Retina (tissue), 1 donor: ENCODE measurements around the gene TP53INP2.
"Not testable (repeated sequence)": the region's sequence is repeated elsewhere in the genome, so short reads cannot be mapped to it uniquely, and the experiment has no call there.

Experiments used
- DNase-seq: peaks from one replicate; pipeline ENCODE4 v3.0.0-alpha.2; 2016

Gene TP53INP2

DNA sequence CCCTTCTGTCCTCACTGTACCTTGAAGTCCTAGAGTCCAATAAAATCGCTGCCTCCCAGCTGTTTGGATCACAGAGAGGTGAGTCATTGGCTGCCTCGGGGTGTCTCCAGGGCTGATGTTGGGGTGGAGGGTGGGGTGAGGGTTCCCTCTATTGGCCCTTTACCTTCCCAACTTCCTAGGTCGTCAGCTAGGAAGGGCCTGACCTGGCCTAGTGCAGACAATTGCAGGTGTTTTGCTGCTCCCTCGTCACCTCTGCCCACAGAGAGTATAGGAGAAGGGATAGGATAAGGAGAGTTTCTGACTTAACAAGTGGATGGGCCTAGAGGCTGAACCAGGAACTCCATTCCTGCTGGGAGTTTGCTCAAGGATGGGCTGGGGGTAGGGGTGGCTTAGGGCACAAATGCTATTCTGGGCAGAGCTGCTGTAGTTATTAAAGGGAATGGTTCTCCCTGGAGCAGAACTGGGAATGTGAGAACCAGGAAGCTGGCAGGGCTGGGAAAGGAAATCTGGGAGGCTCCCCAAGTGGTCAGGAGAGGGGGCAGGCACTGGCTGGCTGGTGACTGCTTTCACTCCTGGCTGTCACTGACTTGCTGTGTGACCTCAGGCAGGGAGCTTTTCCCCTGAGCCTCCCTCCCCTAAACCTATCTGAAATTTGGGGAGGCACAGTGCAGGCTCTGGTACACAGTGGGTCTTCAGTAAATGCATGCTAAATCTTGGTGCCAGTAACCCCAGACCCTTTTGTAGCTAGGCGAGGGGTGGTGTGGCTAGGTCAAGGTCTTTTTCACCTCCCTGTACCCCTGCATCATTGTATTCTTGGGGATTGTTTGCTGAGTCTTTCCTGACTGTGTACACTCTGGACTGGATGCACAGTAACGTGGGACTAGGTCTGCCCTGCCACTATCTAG lies 1.5 kb downstream of the TP53INP2 start:
- no peak for DNase-seq

DNA sequence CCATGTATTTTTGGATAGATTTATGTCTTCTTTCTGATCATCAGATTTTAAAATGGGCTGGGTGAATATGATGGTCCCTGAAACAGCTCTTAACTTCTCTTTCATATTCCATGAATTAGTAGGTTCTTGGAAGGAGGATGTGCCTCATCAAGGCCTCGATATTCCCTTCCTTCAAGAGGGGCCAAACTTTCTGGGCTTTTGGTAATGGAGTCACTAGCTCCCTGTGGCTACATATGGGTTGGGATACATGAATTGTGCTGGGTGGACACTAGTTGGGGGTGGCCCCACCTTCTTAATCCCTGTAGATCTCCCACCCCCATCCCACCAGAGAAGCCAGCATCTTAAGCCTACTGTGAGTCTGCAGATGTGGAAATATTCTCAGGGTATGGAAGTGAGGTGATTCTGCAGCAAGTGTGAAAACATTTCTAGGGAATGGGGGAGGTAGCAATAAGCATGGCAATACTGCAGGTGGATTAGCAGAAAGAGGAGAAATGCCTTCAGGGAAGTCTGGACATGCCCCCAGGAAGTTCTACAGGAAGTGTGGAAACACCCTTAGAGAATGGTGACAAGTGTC lies 2.2 kb downstream of the TP53INP2 start:
- no peak for DNase-seq

DNA sequence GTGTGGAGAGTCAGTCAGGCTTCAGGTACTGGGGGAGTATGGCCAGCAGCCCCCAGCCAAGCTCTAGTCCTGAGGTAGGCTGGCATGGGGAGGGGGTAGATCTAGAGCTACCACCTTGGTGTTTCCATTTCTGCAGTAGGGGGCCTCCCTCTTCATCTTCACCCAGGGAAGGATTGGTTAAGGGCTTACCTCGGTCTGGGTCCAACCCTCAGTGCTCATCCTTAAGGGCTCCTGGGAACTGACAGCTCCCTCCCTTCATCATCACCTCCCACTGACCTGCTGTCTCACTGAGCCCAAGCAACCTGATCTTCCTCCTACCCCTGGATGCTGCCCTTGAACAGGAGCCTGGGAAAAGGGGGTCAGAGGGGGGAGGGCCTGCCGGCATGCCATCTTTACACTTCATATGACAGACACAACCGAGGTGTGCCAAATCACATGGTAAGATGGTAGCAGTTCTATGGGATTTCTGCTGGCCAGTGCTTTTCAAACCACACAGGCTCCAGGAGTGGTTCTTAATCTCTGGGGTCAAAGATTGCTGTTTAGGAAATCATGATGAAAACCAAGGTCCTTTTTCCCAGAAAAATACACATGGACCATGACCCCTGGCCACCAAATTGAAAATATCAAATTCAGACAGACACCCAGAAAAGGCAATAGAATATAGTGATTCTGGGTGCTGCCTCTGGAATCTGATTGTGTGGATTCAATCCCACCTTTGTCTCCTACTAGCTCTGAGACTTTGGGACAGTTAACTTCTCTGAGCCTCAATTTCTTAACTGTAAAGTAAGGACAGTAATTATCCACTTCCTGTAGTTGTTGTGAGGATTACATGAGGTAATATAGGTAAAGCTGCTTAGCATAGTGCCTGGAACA lies 3.0 kb downstream of the TP53INP2 start:
- no peak for DNase-seq

DNA sequence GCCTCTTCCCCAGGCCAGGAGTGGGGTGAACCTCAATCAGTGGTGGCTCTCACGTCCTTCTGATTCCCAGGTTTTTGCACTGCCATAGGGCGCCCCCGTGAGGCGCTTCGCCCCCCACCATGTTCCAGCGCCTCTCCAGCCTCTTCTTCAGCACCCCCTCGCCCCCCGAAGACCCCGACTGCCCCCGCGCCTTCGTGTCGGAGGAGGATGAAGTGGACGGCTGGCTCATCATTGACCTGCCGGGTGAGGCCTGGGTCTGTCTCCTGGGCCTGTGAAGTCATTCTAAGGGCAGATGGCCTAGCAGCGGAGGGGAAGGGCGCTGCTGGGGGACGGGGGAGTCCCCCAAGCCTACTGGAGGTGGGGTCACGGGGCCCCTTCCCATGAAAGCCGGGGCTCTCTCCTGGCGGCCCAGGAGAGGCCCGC lies 4.5 kb downstream of the TP53INP2 start:
- peak; percentile 61 for DNase-seq

DNA sequence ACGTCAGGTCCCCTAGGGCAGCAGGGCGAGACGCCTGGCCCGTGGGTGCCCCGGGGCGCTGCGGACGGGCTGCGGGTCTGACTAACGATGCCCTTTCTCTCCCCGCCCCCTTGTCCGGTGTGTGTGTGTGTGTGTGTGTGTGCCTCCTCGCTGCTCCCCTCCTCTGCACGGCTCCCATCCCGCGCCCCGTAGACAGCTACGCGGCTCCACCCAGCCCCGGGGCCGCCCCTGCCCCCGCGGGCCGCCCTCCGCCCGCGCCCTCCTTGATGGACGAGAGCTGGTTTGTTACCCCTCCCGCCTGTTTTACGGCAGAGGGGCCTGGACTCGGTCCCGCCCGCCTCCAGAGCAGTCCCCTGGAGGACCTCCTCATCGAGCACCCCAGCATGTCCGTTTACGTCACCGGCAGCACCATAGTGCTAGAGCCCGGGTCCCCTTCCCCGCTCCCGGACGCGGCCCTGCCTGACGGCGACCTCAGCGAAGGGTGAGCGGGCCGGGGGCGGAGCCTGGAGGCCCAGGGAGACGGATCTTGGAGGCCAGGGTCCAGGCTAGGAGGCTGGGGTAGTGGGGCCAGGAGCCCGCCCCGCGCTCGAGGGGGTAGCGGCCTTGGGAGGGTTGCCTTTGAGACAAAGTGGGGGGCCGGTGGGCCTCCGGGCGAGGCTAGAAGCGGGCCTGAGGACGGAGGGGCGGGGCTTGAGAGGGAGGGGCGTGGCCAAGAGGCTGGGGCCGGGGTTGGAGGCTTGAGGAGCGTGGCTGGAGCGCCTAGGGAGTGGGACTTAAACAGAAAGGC lies 5.1 kb downstream of the TP53INP2 start:
- DNase-seq: peak; percentile 91

DNA sequence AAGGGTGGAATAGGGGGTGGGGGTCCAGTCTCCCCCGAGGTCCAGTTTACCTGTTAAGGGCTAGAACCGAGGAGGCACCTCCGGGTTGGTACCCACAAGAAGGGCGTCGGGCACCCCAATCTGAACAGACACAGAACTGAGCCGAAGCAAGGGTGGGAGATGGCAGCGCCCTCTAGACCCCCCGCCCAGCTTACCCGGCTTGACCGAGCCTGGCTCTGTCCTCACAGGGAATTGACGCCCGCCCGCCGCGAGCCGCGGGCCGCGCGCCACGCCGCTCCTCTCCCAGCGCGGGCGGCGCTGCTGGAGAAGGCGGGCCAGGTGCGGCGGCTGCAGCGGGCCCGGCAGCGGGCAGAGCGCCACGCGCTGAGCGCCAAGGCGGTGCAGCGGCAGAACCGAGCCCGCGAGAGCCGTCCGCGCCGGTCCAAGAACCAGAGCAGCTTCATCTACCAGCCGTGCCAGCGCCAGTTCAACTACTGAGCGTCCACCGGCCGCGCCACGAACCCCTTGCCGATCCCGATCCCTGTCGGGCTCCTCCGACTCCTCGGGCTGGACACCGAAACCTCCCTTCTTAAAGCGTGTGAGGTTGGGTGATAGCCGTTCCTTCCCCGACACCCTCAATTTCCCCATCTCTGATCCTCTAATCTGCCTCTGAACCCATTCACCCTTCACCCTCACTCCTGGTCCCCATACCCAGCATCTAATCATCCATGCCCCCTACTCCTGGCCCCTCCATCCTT lies 5.9 kb downstream of the TP53INP2 start:
- DNase-seq: peak; percentile 95

DNA sequence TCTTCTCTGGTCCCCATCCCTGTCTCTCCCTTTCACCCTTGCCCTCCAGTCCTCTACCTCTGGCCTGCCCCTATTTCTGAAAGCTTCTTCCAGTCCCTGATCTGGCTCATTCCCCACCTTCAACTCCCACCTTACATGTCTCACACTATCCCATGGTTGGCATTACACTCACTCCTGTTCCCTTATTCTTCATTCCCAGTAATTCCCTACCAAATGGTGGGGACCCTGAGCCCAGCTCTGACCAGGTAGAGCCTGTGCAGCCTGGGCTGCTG lies 6.4 kb downstream of the TP53INP2 start:
- no peak for DNase-seq

DNA sequence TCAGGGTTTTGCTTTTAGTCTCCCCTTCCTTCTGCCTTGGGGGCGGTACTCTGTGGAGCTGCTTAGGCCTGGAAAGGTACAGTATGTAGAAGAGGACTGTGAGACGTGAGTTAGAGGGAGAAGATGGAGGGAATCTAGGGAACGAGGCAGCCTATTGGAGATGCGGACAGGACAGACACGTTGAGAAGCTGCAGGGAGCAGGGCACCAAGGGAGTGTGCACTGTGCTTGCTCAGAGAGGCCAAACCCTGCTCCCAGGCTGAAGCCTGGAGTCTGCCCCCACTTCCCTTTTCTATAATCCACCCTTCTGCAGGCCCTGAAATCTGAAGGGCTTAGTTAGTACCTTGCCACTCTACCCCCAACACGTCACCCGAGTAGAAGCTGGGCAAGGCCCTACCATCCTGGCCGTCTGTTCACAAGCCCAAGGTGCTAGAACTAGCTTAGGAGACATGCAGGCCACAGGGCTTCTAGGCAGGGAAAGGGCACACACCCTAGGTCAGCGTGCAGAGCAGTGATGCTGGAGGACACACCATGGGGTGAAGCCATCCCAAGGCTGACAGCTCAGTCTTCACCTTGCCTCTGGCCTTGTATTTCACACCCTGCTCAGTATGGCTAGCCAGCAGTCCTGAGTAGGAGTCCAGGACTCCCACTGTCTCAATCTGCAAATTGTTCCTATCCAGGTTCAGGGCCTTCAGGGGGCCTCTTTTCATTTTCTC lies 6.9 kb downstream of the TP53INP2 start:
- peak; percentile 10 for DNase-seq

DNA sequence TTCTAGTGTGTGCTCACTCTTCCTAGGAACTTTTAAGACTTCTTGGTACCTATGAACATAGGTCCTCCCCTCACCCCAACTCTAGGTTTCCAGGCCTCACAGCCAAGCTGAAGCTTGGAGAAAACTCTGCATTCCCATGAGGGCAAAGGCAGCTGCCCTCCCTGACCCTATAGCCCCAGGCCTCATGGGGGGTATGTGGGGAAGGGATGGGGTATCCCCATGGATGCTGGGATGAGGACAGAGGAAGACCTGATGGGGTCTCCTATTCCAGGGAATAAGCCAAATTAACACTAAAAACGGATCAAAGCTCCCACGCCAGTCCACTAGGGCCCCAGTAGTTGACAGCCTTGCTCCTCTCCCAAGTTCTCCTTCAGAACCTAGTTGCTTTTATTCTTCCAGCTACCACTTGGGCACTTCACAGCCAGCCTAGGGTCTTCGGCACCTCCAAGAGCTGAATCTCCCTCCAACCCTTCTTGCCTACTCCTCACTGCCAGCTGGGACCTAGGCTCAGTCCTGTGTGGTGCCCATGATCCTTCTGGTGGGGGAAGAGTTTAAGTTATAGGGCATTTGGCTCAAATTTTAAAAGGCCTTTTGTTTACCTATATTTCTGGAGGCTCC lies 7.8 kb downstream of the TP53INP2 start:
- no peak for DNase-seq

DNA sequence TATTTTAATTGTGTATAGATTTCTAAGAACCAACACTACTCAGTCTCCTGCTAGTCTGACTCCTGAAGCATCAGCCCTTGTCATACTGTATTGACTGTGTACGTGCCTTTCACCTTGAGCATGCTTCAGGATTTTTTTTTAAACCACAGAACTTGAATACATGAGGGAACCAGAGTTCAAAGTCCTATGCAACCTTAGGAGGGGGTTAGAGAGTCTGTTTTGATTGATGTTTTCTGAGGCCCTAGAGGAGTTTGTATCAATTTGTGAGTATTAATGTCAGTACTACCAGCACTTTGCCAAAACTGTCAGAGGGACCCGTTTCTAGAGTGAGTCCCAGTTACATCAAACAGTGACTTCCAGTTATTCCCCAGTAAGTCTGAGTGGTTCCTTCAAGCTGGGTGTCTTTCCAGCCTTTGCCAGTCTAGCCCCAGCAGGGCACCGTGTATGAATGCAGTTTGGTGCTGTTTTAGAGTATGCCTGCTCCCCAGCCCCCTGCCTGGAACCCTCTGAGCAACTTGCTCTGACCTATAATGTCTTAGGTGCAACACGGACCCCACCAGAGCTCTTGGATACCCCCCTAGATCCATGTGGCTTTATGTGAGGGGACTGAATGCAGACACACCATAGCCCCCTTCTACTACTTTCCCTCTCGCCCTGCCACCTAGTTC lies 8.5 kb downstream of the TP53INP2 start:
- DNase-seq: no peak

DNA sequence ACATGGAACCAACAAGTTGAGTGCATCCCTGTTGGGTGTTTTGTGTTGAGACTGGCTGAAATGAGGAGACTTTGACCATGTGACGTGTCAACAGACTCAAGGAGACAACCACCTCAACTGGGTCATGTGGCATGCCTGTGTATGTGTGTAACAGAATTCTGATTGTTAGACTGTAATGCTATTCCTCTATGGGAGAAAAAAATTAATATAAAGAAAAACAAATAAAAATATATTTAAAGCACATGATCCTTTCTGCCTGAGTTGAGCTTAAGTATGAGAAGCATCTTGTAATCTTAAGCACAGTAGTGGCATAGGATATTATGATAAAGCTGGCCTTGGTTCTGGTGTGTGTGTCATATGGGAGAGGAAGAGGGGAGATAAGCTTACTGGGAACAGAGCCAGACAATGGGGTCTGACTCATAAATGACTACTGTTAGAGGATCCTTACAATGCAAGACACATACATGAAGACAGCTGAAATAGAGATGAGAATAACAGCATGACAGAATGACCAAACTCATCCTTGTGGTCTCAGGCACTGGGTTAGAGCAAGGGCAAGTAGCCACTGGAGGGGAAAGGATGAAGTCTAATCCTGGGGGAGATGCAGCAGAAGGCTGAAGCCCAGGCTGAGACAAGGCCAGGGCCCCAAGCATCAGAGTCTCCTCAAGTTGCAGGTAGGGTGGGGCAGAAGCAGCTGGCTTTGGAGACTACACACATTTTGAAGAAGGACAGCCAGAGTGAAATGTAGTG lies 9.2 kb downstream of the TP53INP2 start:
- no peak for DNase-seq

DNA sequence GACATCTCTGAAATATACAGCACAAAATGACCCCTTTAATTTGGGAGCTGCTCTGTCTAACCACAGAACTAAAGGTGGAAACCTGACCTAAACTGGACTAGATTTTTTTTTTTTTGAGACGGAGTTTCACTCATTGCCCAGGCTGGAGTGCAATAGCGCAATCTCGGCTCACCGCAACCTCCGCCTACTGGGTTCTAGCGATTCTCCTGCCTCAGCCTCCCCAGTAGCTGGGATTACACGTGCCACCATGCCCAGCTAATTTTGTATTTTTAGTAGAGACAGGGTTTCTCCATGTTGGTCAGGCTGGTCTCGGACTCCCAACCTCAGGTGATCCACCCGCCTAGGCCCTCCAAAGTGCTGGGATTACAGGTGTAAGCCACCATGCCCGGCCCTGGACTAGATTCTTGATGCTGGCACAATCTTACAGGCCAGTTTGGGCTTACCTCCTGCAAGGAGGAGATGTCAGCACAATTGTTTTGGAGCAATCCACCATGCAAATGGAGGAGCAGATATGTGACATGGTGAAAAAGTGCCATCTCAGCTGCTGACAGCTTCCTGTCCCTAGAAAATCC lies 9.9 kb downstream of the TP53INP2 start:
- not testable (repeated sequence) for DNase-seq

DNA sequence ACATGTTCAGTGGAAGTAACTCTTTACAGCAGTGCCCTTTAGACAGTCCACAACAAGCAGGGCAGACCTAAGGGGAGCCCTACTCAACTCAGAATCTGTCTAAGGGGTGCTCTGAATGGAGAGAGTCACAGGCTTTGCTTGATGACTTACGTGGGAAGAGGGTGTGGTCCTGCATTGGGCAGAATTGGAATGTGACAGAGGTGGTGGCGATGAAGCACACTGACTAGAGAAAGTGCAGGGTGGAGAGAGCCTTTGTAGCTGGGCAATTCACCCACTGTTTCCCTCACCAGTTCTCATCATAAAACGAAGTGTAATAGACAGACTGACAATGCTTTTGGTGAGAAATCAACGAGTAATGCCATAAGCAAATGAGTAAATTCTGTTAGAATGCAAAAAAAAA lies 11.2 kb downstream of the TP53INP2 start:
- no peak for DNase-seq

DNA sequence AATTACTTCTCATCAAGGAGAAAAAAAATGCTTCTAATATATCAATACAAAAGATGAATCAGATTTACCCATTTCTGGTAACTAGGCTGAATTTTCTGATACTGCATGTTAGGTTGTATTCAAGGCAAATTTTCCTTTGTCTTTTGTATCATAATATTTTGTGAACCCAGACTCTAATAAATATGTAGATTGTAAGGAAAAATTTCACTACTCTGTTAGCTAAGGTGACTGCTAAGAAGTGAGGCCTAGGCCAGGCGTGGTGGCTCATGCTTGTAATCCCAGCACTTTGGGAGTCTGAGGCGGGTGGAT lies 12.7 kb downstream of the TP53INP2 start:
- no peak for DNase-seq

DNA sequence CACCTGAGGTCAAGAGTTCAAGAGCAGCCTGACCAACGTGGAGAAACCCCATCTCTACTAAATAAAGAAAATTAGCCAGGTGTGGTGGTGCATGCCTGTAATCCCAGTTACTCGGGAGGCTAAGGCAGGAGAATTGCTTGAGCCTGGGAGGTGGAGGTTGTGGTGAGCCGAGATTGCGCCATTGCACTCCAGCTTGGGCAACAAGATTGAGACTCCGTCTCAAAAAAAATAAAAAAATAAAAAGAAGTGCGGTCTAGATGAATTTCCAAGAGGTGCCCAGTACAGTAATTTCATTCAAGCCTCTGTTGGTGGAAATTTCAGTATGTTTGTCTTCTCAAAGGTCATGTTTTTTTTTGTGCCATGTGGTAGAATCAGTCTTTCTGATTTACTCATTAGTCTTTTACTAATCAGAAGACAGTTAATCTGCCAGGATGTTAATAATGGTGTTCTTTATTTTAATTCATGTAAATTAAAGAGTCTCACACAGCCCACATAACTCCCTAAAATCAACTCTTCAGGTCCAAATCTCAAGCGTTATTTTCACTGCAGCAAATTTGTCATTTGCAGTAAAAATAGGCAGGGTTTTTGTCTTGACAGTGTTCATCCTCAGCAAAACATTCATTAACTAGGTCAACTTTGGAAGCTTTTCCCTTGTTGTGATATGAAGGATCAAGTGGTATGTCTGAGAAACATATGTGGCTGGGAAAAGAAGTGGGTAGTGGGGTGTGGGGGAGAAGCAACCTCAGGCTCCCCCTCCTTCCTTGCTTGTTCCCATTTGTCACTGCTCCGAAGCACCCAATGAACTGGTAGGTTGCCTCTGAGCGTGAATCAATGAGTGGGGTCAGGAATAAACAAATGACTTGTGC lies 13.3 kb downstream of the TP53INP2 start:
- DNase-seq: no peak

DNA sequence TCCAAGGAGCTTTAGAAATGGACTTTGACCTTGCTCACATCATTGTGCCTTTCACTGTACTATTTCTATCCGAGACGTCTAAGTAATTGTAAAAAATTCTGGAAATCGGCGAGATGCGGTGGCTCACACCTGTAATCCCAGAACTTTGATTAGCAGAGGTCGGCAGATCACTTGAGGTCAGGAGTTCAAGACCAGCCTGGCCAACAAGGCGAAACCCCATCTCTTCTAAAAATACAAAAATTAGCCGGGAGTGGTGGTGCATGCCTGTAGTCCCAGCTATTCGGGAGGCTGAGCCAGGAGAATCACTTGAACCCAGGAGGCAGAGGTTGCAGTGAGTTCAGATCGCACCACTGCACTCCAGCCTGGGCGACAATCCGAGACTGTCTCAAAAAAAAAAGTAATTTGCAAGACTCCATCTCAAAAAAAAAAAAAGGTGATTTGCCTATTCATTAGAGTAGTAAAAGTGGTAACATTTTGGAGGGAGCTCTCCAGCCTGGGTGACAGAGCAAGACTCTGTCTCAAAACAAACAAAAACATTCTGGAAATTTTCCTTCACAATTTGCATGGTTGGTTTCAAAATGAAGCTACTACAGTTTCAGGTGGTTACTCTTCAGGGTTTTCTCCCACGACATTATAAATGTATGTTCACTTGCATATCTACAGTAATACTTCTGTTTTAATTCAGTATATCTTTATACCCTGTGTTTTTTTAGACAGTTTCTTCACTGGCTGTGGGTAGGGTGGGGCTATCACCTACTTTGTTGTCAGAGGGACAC lies 15.3 kb downstream of the TP53INP2 start:
- DNase-seq: not testable (repeated sequence)

DNA sequence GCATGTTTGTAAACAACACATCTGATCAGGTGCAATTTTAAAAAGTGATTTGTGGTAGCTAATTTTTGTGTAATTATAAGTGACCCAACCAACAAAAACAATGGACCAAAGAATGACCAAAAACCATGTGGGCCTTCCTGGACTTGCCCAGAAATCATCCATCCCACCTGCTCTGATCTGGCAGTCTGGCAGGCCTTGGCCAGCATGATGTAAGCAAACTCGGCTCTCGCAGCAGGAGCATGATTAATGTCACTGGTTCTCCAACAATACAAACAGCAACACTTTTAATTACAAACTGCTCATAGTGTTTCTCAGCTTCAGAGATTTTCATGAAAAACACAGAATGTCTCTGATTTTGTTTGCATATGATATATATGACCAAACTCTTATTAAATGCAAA lies 16.1 kb downstream of the TP53INP2 start:
- no peak for DNase-seq

DNA sequence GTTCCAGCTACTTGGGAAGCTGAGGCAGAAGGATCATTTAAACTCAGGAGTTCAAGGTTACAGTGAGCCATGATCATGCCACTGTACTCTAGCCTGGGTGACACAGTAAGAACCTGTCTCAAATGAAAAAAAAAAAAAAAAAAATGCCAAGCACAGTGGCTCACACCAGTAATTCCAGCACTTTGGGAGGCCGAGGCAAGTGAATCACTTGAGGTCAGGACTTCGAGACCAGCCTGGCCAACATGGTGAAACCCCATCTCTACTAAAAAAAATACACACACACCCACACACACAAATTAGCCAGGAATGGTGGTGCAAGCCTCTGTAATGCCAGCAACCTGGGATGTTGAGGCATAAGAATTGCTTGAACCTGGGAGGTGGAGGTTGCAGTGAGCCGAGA lies 18.4 kb downstream of the TP53INP2 start:
- not testable (repeated sequence) for DNase-seq
